ENCODE measurements around the gene PLEKHG5. TPM values are rescaled to one million over a fixed set of nuclear protein-coding genes. Genes with fewer than 3 reads are reported as not detected.

The PLEKHG5 gene
- total RNA-seq, 1 donor from 2014 or later, result 32.4 TPM

- H3K27me3 Mint-ChIP-seq (ENCODE audit: low read depth), result no peaks in the 10 kb centered on the region
- no peaks in the 10 kb centered on the region for H3K36me3 Mint-ChIP-seq (ENCODE audit: low read depth)
- DNase-seq (ENCODE audit: low spot score), result no peak
- peaks cover 28% of the 10 kb centered on the region for H3K4me1 Mint-ChIP-seq (ENCODE audit: low read depth)
- no peak overlapping the region for H3K4me3 Mint-ChIP-seq (ENCODE audit: unreplicated experiment)
- no peaks in the 10 kb centered on the region for H3K9me3 Mint-ChIP-seq (ENCODE audit: low read depth)
- TF ChIP-seq CTCF (IDR thresholded peaks at IDR 0.05), result no peak
- H3K27ac Mint-ChIP-seq (ENCODE audit: unreplicated experiment), result no peak overlapping the region
Observed at GRCh38 chr1:6483017-6483760, 8.3 kb downstream of the PLEKHG5 start.

GRCh38 chr1:6481820-6482219, 9.6 kb downstream of the PLEKHG5 start:
- H3K27ac Mint-ChIP-seq (ENCODE audit: unreplicated experiment), result no peak overlapping the region
- no peaks in the 10 kb centered on the region for H3K36me3 Mint-ChIP-seq (ENCODE audit: low read depth)
- peaks cover 20% of the 10 kb centered on the region for H3K4me1 Mint-ChIP-seq (ENCODE audit: low read depth)
- H3K27me3 Mint-ChIP-seq (ENCODE audit: low read depth), result no peaks in the 10 kb centered on the region
- no peak overlapping the region for H3K4me3 Mint-ChIP-seq (ENCODE audit: unreplicated experiment)
- no peak for TF ChIP-seq CTCF (IDR thresholded peaks at IDR 0.05)
- no peak for DNase-seq (ENCODE audit: low spot score)
- H3K9me3 Mint-ChIP-seq (ENCODE audit: low read depth), result no peaks in the 10 kb centered on the region

- DNase-seq (ENCODE audit: low spot score), result no peak
- no peak overlapping the region for H3K4me3 Mint-ChIP-seq (ENCODE audit: unreplicated experiment)
- no peaks in the 10 kb centered on the region for H3K27me3 Mint-ChIP-seq (ENCODE audit: low read depth)
- H3K4me1 Mint-ChIP-seq (ENCODE audit: low read depth), result no peaks in the 10 kb centered on the region
- no peaks in the 10 kb centered on the region for H3K9me3 Mint-ChIP-seq (ENCODE audit: low read depth)
- TF ChIP-seq CTCF (IDR thresholded peaks at IDR 0.05), result no peak
- H3K36me3 Mint-ChIP-seq (ENCODE audit: low read depth), result peaks cover 7% of the 10 kb centered on the region
- no peak overlapping the region for H3K27ac Mint-ChIP-seq (ENCODE audit: unreplicated experiment)
Observed at GRCh38 chr1:6477039-6477820, 14.2 kb downstream of the PLEKHG5 start.

- no peak overlapping the region for H3K27ac Mint-ChIP-seq (ENCODE audit: unreplicated experiment)
- H3K4me1 Mint-ChIP-seq (ENCODE audit: low read depth), result no peaks in the 10 kb centered on the region
- TF ChIP-seq CTCF (IDR thresholded peaks at IDR 0.05), result no peak
- peaks cover 7% of the 10 kb centered on the region for H3K36me3 Mint-ChIP-seq (ENCODE audit: low read depth)
- no peak overlapping the region for H3K4me3 Mint-ChIP-seq (ENCODE audit: unreplicated experiment)
- H3K9me3 Mint-ChIP-seq (ENCODE audit: low read depth), result no peaks in the 10 kb centered on the region
- H3K27me3 Mint-ChIP-seq (ENCODE audit: low read depth), result no peaks in the 10 kb centered on the region
- DNase-seq (ENCODE audit: low spot score), result no peak
Observed at GRCh38 chr1:6476483-6476882, 15.0 kb downstream of the PLEKHG5 start.

GRCh38 chr1:6475381-6476133, 15.9 kb downstream of the PLEKHG5 start:
- Mint-ChIP-seq H3K27ac (ENCODE audit: unreplicated experiment) (no peak overlapping the region), H3K4me1 (ENCODE audit: low read depth) (no peaks in the 10 kb centered on the region), H3K27me3 (ENCODE audit: low read depth) (no peaks in the 10 kb centered on the region), H3K4me3 (ENCODE audit: unreplicated experiment) (no peak overlapping the region), H3K36me3 (ENCODE audit: low read depth) (peaks cover 7% of the 10 kb centered on the region), H3K9me3 (ENCODE audit: low read depth) (no peaks in the 10 kb centered on the region)
- peak; percentile 89 for TF ChIP-seq CTCF (IDR thresholded peaks at IDR 0.05)
- no peak for DNase-seq (ENCODE audit: low spot score)

Measured in chondrocyte (in vitro differentiated cells).